Measurements from ENCODE around the gene NAXE. TPM values are rescaled to one million over a fixed set of nuclear protein-coding genes. Genes with fewer than 3 reads are reported as not detected.

The NAXE gene
- total RNA-seq, 1 experiment from 2014 or later = 90.3 TPM

- peaks cover 29% of the 10 kb centered on the region for H3F3A ChIP-seq (ENCODE audit: insufficient read depth, low read depth)
- intact Hi-C loops (cut with micrococcal nuclease; ENCODE audit: unreplicated experiment) = no loop called here
- no peaks in the 10 kb centered on the region for H3K9me2 ChIP-seq (ENCODE audit: insufficient read depth)
- H4K20me1 ChIP-seq (ENCODE audit: insufficient read depth) = no peaks in the 10 kb centered on the region; the same call in 1 of the 2 replicates
- H2AFZ ChIP-seq = no peak overlapping the region
- H3K4me3 ChIP-seq = no peak overlapping the region
- no peak overlapping the region for H3K27ac ChIP-seq
- POLR2A ChIA-PET (ENCODE audit: unreplicated experiment) = no interaction called here
- peaks cover 35% of the 10 kb centered on the region for H3K4me1 ChIP-seq (replicated peaks; ENCODE audit: insufficient read depth)
- no TSS peak for BruUV-seq (replicated peaks)
- H3K9me3 ChIP-seq (ENCODE audit: insufficient read depth, low read depth) = no peaks in the 10 kb centered on the region
- no peak for DNase-seq
- no peaks in the 10 kb centered on the region for H3K27me3 ChIP-seq (ENCODE audit: insufficient read depth, low read depth)
- CTCF ChIA-PET = interaction anchor here (0.6 kb wide), 1 partner anchor 61 kb away, joined by 3 read pairs; no protein-coding TSS in a partner anchor
- H3K79me2 ChIP-seq (ENCODE audit: low read depth) = no peaks in the 10 kb centered on the region
- no peak overlapping the region for H3K4me2 ChIP-seq
- TF ChIP-seq CTCF (conservative IDR thresholded peaks at IDR 0.05) (no peak), EZH2 (IDR thresholded peaks at IDR 0.05; ENCODE audit: low read depth) (no peak)
- peaks cover 6% of the 10 kb centered on the region for H3K36me3 ChIP-seq (ENCODE audit: low read depth)
These were observed 42.2 kb upstream of the NAXE start for GRCh38 chr1:156549390-156549789.

GRCh38 chr1:156549831-156550230 is 41.7 kb upstream of the NAXE start:
- no peaks in the 10 kb centered on the region for H3K27me3 ChIP-seq (ENCODE audit: insufficient read depth, low read depth)
- no peak for TF ChIP-seq EZH2 (IDR thresholded peaks at IDR 0.05; ENCODE audit: low read depth)
- TF ChIP-seq CTCF (conservative IDR thresholded peaks at IDR 0.05) = no peak
- H3K27ac ChIP-seq = no peak overlapping the region
- H4K20me1 ChIP-seq (ENCODE audit: insufficient read depth) = no peaks in the 10 kb centered on the region; the same call in 1 of the 2 replicates
- intact Hi-C loops (cut with micrococcal nuclease; ENCODE audit: unreplicated experiment) = no loop called here
- no peak overlapping the region for H2AFZ ChIP-seq
- H3K4me3 ChIP-seq = no peak overlapping the region
- H3K9me3 ChIP-seq (ENCODE audit: insufficient read depth, low read depth) = no peaks in the 10 kb centered on the region
- POLR2A ChIA-PET (ENCODE audit: unreplicated experiment) = interaction anchor here (0.6 kb wide), 1 partner anchor 14 kb away, joined by 4 read pairs; no protein-coding TSS in a partner anchor
- H3K9me2 ChIP-seq (ENCODE audit: insufficient read depth) = no peaks in the 10 kb centered on the region
- H3F3A ChIP-seq (ENCODE audit: insufficient read depth, low read depth) = peaks cover 33% of the 10 kb centered on the region
- H3K36me3 ChIP-seq (ENCODE audit: low read depth) = peaks cover 6% of the 10 kb centered on the region
- H3K4me1 ChIP-seq (replicated peaks; ENCODE audit: insufficient read depth) = peaks cover 35% of the 10 kb centered on the region
- no peak overlapping the region for H3K4me2 ChIP-seq
- DNase-seq = no peak
- BruUV-seq (replicated peaks) = no TSS peak
- H3K79me2 ChIP-seq (ENCODE audit: low read depth) = no peaks in the 10 kb centered on the region
- CTCF ChIA-PET = interaction anchor here (0.6 kb wide), 1 partner anchor 62 kb away, joined by 3 read pairs; no protein-coding TSS in a partner anchor

GRCh38 chr1:156550346-156550745 is 41.2 kb upstream of the NAXE start:
- Histone ChIP-seq H3K27ac (no peak overlapping the region), H3K4me3 (no peak overlapping the region), H3K4me1 (replicated peaks; ENCODE audit: insufficient read depth) (peaks cover 35% of the 10 kb centered on the region), H3K27me3 (ENCODE audit: insufficient read depth, low read depth) (no peaks in the 10 kb centered on the region), H2AFZ (no peak overlapping the region), H4K20me1 (ENCODE audit: insufficient read depth) (no peaks in the 10 kb centered on the region), H3K9me2 (ENCODE audit: insufficient read depth) (no peaks in the 10 kb centered on the region), H3K79me2 (ENCODE audit: low read depth) (no peaks in the 10 kb centered on the region), H3K4me2 (no peak overlapping the region), H3K9me3 (ENCODE audit: insufficient read depth, low read depth) (no peaks in the 10 kb centered on the region), H3K36me3 (ENCODE audit: low read depth) (peaks cover 6% of the 10 kb centered on the region), H3F3A (ENCODE audit: insufficient read depth, low read depth) (peaks cover 33% of the 10 kb centered on the region)
- ChIA-PET POLR2A (ENCODE audit: unreplicated experiment) (interaction anchor here (0.6 kb wide), 1 partner anchor 15 kb away, joined by 4 read pairs; no protein-coding TSS in a partner anchor), CTCF (no interaction called here)
- intact Hi-C loops (cut with micrococcal nuclease; ENCODE audit: unreplicated experiment) = no loop called here
- no TSS peak for BruUV-seq (replicated peaks)
- TF ChIP-seq EZH2 (IDR thresholded peaks at IDR 0.05; ENCODE audit: low read depth) (no peak), CTCF (conservative IDR thresholded peaks at IDR 0.05) (no peak)
- no peak for DNase-seq
